ENCODE results near the gene C3orf20. TPM values are rescaled to one million over a fixed set of nuclear protein-coding genes. Genes with fewer than 3 reads are reported as not detected.

Gene C3orf20
- total and polyA plus RNA-seq, 9 of the 15 experiments (the other 6 are each of a cell fraction or from before 2014, with no cell fraction given) = 0.04 TPM; not detected in 8

DNA sequence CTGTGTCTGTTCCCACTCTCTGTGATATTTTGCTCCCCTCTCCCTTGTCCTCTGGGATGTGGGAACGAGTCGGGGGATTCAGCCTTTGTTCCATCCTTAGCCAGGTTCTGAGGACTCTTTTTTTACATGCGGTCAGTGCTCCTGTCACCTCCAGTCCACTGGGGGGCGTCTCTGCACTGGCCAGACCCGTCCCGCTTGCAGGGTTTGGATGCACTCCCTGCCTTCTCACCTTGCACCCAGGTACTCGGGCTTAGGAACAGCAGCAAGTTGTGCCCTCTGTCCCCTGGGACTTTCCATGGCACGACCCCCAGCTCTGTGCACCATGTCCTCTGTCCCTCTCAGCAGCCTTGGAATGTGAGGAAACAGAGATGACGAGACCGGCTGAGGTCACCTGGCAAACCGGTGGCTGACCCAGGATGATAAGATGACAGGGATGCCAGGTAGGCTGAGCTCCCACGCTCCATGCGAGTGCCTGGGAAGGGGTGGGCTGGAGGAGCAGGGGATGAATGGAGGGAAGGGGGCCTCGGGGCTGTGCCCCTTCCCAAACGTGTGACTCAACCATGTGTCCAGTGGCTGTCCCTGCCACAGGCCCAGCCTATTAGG is 116.5 kb downstream of the C3orf20 start (continued):
- TF ChIP-seq NR2C1 (IDR thresholded peaks at IDR 0.05) (no peak), NR2C1 (tag; IDR thresholded peaks at IDR 0.05) (no peak), ZNF764 (CRISPR knock-in tag; IDR thresholded peaks at IDR 0.05; ENCODE audit: low read depth) (no peak), BHLHE40 (IDR thresholded peaks at IDR 0.05; ENCODE audit: low read length) (0 out of 2 replicates have a peak, but pooled peaks have one; percentile 33), ELF2 (CRISPR knock-in tag; IDR thresholded peaks at IDR 0.05) (no peak), CREBBP (IDR thresholded peaks at IDR 0.05; ENCODE audit: low read depth, low read length) (no peak), TRIM25 (IDR thresholded peaks at IDR 0.05; ENCODE audit: borderline replicate concordance) (no peak), ZNF143 (CRISPR knock-in tag; IDR thresholded peaks at IDR 0.05) (no peak), TBP (optimal IDR thresholded peaks at IDR 0.05; ENCODE audit: low read depth, low read length) (no peak), EGR1 (conservative IDR thresholded peaks at IDR 0.05) (no peak), SMC3 (conservative IDR thresholded peaks at IDR 0.05; ENCODE audit: insufficient read depth, low read depth, low read length) (peak; percentile 96), NEUROD1 (IDR thresholded peaks at IDR 0.05; ENCODE audit: borderline replicate concordance, low read depth, low read length, partially characterized antibody) (peak; percentile 27), CBFA2T2 (conservative IDR thresholded peaks at IDR 0.05) (no peak), ZFX (CRISPR knock-in tag; IDR thresholded peaks at IDR 0.05) (no peak), GATAD2B (IDR thresholded peaks at IDR 0.05; ENCODE audit: borderline replicate concordance) (no peak), HDGF (IDR thresholded peaks at IDR 0.05) (no peak), PHF20 (IDR thresholded peaks at IDR 0.05; ENCODE audit: partially characterized antibody) (no peak), MEIS2 (IDR thresholded peaks at IDR 0.05; ENCODE audit: partially characterized antibody) (no peak), NFE2 (IDR thresholded peaks at IDR 0.05; ENCODE audit: low read depth) (no peak), PHF8 (IDR thresholded peaks at IDR 0.05; ENCODE audit: borderline replicate concordance, low read length) (no peak), REST (IDR thresholded peaks at IDR 0.05; ENCODE audit: borderline replicate concordance) (peak; percentile 80), REST (CRISPR knock-in tag; IDR thresholded peaks at IDR 0.05; ENCODE audit: low read depth) (no peak)
